Skin of body (tissue), 1 donor: ENCODE measurements around the gene GKN1. TPM values are rescaled to one million over a fixed set of nuclear protein-coding genes. Genes with fewer than 3 reads are reported as not detected.

Experiments
- total RNA-seq: library from RNA; depleted of rRNA; stranded (reverse); fragments of >200 nt; gene quantifications from one replicate; pipeline ENCODE4 v1.2.3, GENCODE V29; 2014

Gene GKN1
- total RNA-seq, 1 donor from 2014 or later = not detected

Other genes starting within 250 kb of the GKN1 start
- gene ARHGAP25, start 239.8 kb upstream of the GKN1 start, total RNA-seq = 5.8 TPM
- gene BMP10, start 103.2 kb upstream of the GKN1 start, total RNA-seq = not detected
- gene GKN2, start 21.7 kb upstream of the GKN1 start, total RNA-seq = not detected
- gene ANTXR1, start 38.5 kb downstream of the GKN1 start, total RNA-seq = 110 TPM